Activated naive CD4-positive, alpha-beta T cell treated with Interleukin-2 at 50 U/mL for 16 hours (primary cell): ENCODE measurements around the gene MFSD12.
A peak's percentile ranks its signal among the peaks of the same experiment; 100 is the strongest.

Experiments
- DNase-seq: peaks from one replicate; pipeline ENCODE4 v3.0.0-alpha.2; 2020

The MFSD12 gene

DNA sequence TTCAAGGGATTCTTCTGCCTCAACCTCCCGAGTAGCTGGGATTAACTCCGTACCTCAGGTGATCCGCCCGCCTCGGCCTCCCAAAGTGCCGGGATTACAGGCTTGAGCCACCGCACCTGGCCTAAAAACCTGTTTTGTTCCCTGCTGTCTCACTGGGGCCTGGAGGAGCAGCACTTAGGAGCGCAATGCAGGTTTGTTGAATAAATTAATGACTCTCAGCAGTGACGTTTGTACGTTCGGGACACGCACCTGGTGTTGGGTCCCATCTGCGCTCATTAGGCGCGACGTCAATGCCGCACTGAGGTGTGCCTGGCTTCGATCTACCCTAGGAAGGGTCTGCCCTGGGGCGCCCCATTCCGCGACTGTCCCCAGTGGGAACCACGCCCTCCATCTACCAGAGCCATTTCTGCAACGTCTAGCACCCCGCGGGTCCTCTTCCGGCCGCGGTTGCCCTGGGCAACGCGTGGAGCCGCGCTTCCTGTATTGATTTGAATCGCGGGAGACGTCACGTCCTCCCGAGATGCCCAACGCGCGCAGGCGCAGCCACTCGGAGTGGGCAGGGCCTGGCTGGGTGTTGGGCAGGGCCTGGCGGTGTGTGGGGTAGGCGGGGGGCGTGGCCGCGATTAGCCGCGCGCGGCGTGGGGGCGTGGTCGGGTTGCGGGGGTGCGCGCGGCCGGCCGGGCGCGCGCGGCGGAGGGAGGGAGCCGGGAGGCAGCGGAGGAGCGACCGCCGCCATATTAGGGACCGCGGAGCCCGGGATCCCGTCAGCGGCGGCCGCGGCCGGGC lies 51.6 kb downstream of the MFSD12 start, which contains the start of gene FZR1:
FZR1 (plus strand) TSS at position 714 of the 786 bp plus-strand sequence. CDS start 16,679 bp downstream, outside the sequence.
- peak; percentile 99 for DNase-seq

GRCh38 chr19:3504735-3505134 lies 52.7 kb downstream of the MFSD12 start:
- no peak for DNase-seq

GRCh38 chr19:3503036-3503572 lies 54.3 kb downstream of the MFSD12 start:
- DNase-seq, result no peak

- DNase-seq, result no peak
These were observed 55.6 kb downstream of the MFSD12 start for GRCh38 chr19:3501780-3502179.

- DNase-seq, result peak; percentile 98
These were observed 56.8 kb downstream of the MFSD12 start, which contains the start of gene DOHH for GRCh38 chr19:3500429-3501101. Gene DOHH, minus strand, starts transcription at chr19:3500674. Its CDS starts 3,860 bp downstream, at chr19:3496814.

- DNase-seq, result no peak
These were observed 57.5 kb downstream of the MFSD12 start for GRCh38 chr19:3499738-3500428.

GRCh38 chr19:3497757-3498520 lies 59.4 kb downstream of the MFSD12 start:
- no peak for DNase-seq

GRCh38 chr19:3496392-3497273 lies 60.8 kb downstream of the MFSD12 start:
- no peak for DNase-seq

DNA sequence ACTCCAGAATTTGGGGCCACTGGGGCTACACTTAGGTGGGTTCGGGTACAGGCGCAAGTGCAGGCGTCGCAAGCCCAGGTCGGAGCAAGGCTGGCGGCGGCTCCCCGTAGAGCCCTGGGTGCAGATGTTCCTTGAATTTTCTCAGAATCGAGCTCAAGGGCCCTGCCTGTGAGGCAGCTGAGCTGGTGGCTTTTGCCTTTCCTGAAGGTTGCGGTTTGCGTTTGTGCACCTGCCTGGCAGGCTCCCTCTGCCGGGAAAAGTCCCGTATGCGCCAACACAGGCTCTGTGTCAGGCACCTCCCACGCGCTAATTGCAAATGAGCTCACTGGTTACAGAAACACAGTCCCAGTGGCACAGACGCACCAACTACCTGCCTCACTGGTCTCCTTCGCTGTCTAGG lies 62.8 kb downstream of the MFSD12 start:
- DNase-seq, result peak; percentile 62
